ENCODE results near the gene KRTAP4-4.
"Not testable (repeated sequence)": the region's sequence is repeated elsewhere in the genome, so short reads cannot be mapped to it uniquely, and the experiment has no call there.

KRTAP4-4 gene

DNA sequence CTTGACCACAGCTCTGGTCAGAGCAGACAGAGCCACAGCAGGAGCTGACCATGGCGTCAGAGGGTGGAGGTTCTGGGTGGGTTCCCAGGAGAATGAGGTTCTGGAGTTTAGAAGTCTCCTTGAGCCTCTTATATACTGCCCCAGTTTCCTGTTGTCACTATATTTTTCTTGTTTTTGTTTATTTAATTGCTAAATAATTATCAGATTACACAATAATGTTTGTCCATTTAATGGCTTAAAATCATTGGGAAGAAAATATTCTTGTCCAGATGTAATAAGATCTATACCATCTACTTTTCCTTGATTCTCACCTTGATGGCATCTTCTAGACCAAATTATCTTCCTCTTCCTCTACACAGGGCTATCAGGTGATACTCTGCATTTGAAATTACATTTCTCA lies 7.6 kb upstream of the KRTAP4-4 start, which contains the start of gene KRTAP4-3:
Gene KRTAP4-3, minus strand, starts transcription at position 101 of the 400 bp plus-strand sequence. Its CDS starts 49 bp downstream, at position 52.
- TF ChIP-seq, protein P1, sequence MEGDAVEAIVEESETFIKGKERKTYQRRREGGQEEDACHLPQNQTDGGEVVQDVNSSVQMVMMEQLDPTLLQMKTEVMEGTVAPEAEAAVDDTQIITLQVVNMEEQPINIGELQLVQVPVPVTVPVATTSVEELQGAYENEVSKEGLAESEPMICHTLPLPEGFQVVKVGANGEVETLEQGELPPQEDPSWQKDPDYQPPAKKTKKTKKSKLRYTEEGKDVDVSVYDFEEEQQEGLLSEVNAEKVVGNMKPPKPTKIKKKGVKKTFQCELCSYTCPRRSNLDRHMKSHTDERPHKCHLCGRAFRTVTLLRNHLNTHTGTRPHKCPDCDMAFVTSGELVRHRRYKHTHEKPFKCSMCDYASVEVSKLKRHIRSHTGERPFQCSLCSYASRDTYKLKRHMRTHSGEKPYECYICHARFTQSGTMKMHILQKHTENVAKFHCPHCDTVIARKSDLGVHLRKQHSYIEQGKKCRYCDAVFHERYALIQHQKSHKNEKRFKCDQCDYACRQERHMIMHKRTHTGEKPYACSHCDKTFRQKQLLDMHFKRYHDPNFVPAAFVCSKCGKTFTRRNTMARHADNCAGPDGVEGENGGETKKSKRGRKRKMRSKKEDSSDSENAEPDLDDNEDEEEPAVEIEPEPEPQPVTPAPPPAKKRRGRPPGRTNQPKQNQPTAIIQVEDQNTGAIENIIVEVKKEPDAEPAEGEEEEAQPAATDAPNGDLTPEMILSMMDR (conservative IDR thresholded peaks at IDR 0.05; ENCODE audit: low read depth, low read length) = no peak
- no peak for DNase-seq (ENCODE audit: low read depth)
- H3K4me3 ChIP-seq (ENCODE audit: low read length) = no peak within 1 kb of the TSS

DNA sequence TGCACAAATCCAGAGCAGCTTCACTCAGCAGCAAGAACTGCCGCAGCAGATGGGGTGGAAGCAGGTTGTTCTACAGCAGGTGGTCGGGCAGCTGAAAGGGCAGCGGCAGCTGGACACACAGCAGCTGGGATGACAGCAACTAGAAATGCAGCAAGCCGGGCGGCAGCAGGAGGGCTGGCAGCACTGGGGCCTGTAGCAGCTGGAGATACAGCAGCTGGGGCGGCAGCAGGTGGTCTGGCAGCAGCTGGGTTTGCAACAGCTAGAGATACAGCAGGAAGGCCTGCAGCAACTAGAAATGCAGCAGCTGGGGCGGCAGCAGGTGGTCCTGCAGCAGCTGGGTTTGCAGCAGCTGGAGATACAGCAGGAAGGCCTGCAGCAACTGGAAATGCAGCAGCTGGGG lies 7.0 kb upstream of the KRTAP4-4 start:
- DNase-seq (ENCODE audit: low read depth) = no peak
- no peak overlapping the region for H3K4me3 ChIP-seq (ENCODE audit: low read length)
- TF ChIP-seq, protein P1 (conservative IDR thresholded peaks at IDR 0.05; ENCODE audit: low read depth, low read length) = no peak

DNA sequence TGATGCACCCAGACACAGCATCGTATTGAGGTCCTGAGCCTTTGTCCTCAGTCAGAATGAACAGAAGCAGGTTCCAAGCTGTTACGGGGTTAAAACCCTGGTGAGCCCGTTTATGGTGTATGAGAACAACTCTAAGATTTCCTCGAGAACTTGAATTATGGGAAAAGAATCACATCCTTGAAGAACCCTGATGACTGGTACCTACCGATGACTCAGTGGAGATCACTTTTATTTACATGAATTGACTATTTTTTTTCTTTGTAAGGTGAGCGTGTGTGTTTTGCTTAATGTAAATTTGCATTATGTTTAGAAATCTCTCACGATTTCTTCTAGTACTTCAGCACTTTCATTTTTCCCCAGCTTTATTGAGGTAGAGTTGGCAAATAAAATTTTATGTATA lies 3.3 kb upstream of the KRTAP4-4 start:
- TF ChIP-seq, protein P1 (conservative IDR thresholded peaks at IDR 0.05; ENCODE audit: low read depth, low read length) = no peak
- no peak overlapping the region for H3K4me3 ChIP-seq (ENCODE audit: low read length)
- DNase-seq (ENCODE audit: low read depth) = no peak

DNA sequence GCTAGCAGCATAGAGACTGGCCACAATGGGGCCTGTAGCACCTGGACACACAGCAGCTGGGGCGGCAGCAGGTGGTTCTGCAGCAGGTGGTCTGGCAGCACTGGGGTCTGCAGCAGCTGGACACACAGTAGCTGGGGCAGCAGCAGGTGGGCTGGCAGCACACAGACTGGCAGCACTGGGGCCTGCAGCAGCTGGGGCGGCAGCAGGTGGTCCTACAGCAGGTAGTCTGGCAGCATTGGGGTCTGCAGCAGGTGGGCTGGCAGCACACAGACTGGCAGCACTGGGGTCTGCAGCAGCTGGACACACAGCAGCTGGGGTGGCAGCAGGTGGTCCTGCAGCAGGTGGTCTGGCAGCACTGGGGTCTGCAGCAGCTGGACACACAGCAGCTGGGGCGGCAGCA lies 358 bp downstream of the KRTAP4-4 start:
- not testable (repeated sequence) for H3K4me3 ChIP-seq (ENCODE audit: low read length); DNase-seq (ENCODE audit: low read depth)

DNA sequence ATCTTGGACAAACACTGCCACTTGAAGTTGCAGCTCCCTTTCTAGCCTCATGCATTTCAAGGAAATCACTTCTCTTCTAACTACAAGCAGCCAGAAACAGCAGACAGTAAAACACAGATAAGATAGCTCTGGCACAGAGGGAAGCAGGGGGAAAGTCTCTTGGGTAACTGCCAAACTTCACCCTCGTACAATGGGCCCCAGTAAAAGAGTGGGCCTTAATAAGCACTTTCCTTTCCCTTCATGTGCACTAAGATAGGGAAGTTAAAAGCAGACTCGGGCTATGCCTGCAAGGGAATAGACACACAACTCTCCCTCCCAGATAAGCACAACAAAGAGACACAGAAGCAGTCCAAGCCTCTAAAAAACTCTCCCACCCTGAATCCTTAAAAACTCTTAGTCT lies 6.7 kb downstream of the KRTAP4-4 start:
- TF ChIP-seq, protein P1 (conservative IDR thresholded peaks at IDR 0.05; ENCODE audit: low read depth, low read length) = no peak
- no peak for DNase-seq (ENCODE audit: low read depth)
- H3K4me3 ChIP-seq (ENCODE audit: low read length) = no peak overlapping the region

DNA sequence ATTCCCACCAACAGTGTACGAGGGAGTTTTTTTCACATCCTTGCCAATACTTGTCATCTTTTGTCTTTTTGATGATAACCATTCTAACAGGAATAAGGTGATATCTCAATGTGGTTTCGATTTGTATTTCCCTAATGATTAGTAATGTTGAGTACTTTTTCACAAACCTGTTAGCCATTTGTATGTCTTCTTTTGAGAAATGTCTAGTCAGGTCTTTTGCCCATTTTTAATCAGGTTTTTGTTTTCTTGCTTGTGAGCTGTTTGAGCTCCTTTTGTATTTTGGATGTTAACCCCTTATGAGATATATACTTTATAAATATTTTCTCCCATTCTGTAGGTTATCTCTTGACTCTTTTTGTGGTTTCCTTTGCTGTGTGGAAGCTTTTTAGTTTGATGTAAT lies 9.0 kb downstream of the KRTAP4-4 start:
- TF ChIP-seq, protein P1 (conservative IDR thresholded peaks at IDR 0.05; ENCODE audit: low read depth, low read length) = no peak
- no peak for DNase-seq (ENCODE audit: low read depth)
- H3K4me3 ChIP-seq (ENCODE audit: low read length) = no peak overlapping the region

DNA sequence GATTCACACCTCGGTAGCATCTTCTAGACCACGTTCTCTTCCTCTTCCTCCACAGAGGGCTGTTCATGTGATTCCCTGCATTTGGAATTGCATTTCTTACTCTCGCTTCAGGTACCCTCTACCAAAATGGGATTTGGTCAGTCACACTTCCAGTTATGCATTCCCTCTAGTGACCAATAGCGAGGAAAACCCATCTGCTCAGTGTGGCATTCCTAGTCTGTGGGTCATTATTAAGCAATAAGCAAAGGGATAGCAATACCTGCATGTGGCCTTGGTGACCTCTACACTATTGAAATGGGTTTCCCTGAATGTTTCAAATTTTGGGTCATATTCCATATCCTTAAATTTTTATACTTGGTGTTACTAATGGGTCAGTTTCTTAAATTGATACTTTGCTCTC lies 10.5 kb downstream of the KRTAP4-4 start:
- DNase-seq (ENCODE audit: low read depth) = no peak
- TF ChIP-seq, protein P1 (conservative IDR thresholded peaks at IDR 0.05; ENCODE audit: low read depth, low read length) = no peak
- H3K4me3 ChIP-seq (ENCODE audit: low read length) = no peak overlapping the region

DNA sequence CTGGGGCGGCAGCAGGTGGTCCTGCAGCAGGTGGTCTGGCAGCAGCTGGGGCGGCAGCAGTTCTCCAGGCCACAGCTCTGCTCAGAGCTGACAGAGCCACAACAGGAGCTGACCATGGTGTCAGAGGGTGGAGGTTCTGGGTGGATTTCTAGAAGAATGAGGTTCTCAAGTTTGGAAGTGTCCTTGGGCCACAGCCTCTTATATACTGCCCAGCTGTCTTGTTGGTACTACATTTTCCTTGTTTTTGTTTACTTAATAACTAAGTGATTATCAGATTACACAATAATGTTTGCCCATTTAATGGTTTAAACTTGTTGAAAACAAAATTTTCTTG lies 10.9 kb downstream of the KRTAP4-4 start, which contains the start of gene KRTAP4-5:
Gene KRTAP4-5, minus strand, starts transcription at position 174 of the 334 bp plus-strand sequence. Its CDS starts 58 bp downstream, at position 116.
- DNase-seq (ENCODE audit: low read depth) = no peak
- H3K4me3 ChIP-seq (ENCODE audit: low read length) = no peak within 1 kb of the TSS
- TF ChIP-seq, protein P1 (conservative IDR thresholded peaks at IDR 0.05; ENCODE audit: low read depth, low read length) = no peak

DNA sequence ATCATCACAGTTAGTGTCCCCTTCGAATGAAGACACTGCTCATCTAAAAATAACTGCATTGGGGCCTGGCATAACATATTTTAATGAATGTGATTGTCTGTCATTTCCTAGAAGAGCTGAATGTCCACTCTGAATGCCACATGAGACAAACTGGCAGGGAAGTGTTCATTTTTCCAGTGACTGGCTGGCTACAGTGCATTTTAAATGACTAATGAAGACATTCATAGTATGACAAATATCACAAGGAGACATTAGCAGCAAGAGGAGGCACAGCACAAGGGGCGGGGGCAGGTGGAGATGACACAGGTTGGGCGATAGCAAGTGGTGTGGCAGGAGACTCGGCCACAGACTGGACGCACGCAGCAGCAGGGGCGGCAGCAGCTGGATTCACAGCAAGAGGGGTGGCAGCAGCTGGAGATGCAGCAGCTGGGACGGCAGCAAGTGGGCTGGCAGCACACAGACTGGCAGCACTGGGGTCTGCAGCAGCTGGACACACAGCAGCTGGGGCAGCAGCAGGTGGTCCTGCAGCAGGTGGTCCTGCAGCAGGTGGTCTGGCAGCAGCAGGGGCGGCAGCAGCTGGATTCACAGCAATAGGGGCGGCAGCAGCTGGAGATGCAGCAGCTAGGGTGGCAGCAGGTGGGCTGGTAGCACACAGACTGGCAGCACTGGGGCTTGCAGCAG lies 11.4 kb downstream of the KRTAP4-4 start:
- H3K4me3 ChIP-seq (ENCODE audit: low read length); DNase-seq (ENCODE audit: low read depth): not testable (repeated sequence)

Data from retinal pigment epithelial cell (primary cell).